ENCODE data around the gene ZNF451.

Gene ZNF451

DNA sequence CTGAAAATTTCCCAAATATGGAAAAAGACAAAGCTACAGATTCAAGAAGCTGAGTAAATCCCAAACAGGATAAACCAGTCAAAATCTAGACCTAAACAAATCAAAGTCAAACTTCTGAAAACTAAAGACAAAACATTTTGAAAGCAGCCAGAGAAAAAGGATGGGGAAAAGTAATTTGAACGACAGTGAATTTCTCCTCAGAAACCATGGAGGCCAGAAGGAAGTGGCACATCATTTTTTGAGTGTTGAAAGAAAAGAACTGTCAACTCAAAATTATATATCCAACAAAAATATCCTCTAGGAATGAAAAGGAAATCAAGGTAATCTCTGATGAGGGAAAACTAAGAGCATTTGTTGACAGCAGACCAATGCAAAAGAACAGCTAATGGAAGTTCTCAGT is 125.3 kb downstream of the ZNF451 start:
- no peak for DNase-seq

DNA sequence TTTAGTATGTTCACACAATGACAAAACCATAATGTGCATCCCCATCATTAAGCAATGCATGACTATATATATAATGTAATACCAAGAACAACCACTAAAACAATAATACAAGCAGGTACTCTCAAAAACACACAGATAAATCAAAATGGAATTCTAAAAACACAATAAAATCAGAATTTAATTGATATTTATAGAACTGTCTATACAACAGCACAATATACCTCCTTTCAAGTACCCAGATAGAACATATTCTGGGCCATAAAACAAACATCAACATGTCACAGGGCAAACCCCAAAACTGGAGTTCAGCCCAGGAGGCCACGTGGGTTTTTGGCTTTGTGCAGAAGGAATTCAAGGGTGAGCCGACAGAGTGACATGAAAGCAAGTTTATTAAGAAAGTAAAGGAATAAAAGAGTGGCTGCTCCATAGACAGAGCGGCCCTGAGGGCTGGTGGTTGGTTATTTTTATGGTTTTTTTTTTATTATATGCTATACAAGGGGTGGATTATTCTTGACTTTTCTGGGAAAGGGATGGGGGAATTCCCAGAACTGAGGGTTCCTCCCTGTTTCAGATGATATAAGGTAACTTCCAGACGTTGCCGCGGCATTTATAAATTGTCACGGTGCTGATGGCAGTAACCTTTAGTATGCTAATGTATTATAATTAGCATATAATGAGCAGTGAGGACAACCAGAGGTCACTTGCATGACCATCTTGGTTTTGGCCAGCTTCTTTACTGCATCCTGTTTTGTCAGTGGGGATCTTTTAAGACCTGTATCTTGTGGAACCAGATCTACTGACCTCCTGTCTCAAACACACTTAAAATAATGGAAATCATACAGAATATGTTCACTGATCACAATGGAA is 126.5 kb downstream of the ZNF451 start:
- no peak for DNase-seq

DNA sequence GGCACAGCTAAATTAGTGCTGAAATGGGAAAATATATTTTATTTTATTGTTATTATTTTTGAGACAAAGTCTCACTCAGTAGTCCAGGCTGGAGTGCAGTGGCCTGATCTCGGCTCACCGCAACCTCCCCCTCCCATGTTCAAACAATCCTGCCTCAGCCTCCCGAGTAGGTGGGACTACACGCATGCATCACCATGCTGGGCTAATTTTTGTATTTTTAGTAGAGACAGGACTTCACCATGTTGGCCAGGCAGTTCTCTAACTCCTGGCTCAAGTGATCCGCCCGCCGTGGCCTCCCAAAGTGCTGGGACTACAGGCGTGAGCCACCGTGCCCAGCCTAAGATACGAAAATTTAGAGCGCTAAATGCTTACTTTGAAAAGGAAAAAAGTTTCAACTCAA is 127.3 kb downstream of the ZNF451 start:
- no peak for DNase-seq
